Epithelial cell of prostate (primary cell): ENCODE results near the gene CHMP4B.
A peak's percentile ranks its signal among the peaks of the same experiment; 100 is the strongest.

Experiments used
- DNase-seq: peaks from one replicate; pipeline ENCODE4 v3.0.0-alpha.2; 2011; ENCODE audit warnings: low read depth, low spot score
- H3K27ac ChIP-seq: fragments of 450-650 bp; 2 replicates; pipeline ENCODE4 v1.5.1; 2017; ENCODE audit warnings: mild to moderate bottlenecking

The CHMP4B gene

GRCh38 chr20:33883164-33883563, 72.0 kb downstream of the CHMP4B start:
- DNase-seq: no peak
- no peak overlapping the region for H3K27ac ChIP-seq

GRCh38 chr20:33884633-33885032, 73.5 kb downstream of the CHMP4B start:
- no peak for DNase-seq
- no peak overlapping the region for H3K27ac ChIP-seq

GRCh38 chr20:33889312-33889711, 78.2 kb downstream of the CHMP4B start:
- no peak overlapping the region for H3K27ac ChIP-seq
- DNase-seq: no peak

GRCh38 chr20:33890557-33890956, 79.4 kb downstream of the CHMP4B start:
- H3K27ac ChIP-seq: no peak overlapping the region
- no peak for DNase-seq

- DNase-seq: peak; percentile 3
- no peak overlapping the region for H3K27ac ChIP-seq
Measured at GRCh38 chr20:33893314-33893713, 82.2 kb downstream of the CHMP4B start.

- no peak overlapping the region for H3K27ac ChIP-seq
- no peak for DNase-seq
Measured at GRCh38 chr20:33894798-33895197, 83.7 kb downstream of the CHMP4B start.

- no peak for DNase-seq
- H3K27ac ChIP-seq: no peak overlapping the region
Measured at GRCh38 chr20:33896509-33896908, 85.4 kb downstream of the CHMP4B start.

GRCh38 chr20:33897313-33897912, 86.3 kb downstream of the CHMP4B start:
- DNase-seq: no peak
- no peak overlapping the region for H3K27ac ChIP-seq

- H3K27ac ChIP-seq: no peak overlapping the region
- no peak for DNase-seq
Measured at GRCh38 chr20:33899106-33899505, 88.0 kb downstream of the CHMP4B start.

- no peak for DNase-seq
- H3K27ac ChIP-seq: no peak overlapping the region
Measured at GRCh38 chr20:33900521-33901131, 89.5 kb downstream of the CHMP4B start.

- no peak overlapping the region for H3K27ac ChIP-seq
- no peak for DNase-seq
Measured at GRCh38 chr20:33901132-33901523, 90.0 kb downstream of the CHMP4B start.

GRCh38 chr20:33902011-33902410, 90.9 kb downstream of the CHMP4B start:
- no peak for DNase-seq
- no peak overlapping the region for H3K27ac ChIP-seq
